ENCODE measurements around the gene CHI3L1. TPM values are rescaled to one million over a fixed set of nuclear protein-coding genes. Genes with fewer than 3 reads are reported as not detected.

The CHI3L1 gene
- total RNA-seq, 1 experiment from 2014 or later, result not detected

DNA sequence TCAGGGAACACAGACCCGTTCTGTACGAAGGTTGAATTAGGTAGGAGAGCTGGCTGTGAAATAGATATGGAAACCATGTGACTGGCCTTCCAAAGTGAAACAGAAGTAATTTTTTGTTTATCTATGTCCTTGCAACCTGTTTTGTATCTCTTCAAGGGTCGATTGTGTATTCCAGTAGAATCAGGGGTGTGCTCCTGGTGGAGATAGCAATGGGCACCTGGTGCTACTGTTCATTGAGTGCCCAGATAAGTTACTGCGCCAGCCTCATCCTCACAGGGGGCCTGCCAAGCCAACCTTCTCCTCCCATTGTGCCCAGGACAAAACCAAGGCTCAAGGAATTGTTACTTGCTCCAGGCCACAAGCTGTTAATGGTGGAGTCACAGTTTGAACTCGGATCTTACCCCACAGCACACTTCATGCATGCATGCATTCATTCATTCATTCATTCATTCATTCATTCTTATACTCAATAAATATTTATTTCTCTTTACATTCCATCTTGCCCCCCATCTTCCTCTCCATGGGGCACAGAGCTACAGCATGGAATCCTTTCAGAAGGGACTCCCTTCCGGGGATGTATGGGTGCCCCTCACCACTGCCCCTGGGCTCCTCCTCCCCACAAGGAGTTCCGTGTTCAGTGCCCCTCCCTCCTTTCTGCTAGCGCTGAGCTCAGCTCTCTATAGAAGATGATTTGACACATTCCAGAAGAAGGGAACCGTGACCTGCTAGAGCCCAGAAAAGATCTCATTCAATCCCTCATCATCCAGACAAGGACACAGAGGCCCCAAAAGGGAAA lies 34.9 kb downstream of the CHI3L1 start:
- DNase-seq (ENCODE audit: low read depth), result peak; percentile 48

DNA sequence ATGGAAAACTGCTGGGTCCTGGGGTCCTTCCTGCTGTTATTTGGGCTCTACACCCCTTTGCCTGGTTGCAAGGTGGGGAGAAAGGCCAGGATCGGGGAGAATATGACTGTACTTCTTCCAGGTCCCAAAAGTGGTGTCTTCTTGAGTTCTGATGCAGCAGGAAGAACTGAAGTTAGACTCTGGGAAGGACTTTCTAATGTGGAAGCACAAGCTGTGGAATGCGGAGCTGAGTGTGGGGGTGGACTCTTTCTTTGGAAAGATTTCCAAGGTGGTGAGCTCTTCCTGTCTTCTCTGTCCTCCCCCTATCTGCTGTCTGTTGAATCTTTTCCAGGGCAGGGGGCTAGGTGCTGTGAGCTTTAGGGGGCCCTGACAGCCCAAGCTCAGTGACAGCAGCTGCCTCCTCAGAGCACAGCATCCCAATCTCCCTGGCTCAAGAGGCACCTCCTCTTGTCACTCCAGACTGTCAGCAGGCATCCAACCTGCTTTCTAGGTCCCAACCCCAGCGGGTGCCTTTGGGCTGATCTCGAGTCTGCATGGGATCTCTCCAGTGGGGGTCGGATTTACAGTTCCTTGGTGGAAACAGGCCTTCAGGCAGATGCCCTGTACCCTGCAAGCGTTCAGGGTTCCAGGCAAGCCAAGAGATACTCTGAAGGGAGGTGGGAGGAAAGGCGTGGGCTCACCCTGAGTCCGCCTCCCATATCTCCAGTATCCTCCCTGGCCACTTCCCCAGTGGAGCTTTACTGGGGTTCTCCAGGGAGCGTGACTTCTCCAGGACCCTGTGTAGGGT lies 35.8 kb downstream of the CHI3L1 start:
- DNase-seq (ENCODE audit: low read depth), result no peak

DNA sequence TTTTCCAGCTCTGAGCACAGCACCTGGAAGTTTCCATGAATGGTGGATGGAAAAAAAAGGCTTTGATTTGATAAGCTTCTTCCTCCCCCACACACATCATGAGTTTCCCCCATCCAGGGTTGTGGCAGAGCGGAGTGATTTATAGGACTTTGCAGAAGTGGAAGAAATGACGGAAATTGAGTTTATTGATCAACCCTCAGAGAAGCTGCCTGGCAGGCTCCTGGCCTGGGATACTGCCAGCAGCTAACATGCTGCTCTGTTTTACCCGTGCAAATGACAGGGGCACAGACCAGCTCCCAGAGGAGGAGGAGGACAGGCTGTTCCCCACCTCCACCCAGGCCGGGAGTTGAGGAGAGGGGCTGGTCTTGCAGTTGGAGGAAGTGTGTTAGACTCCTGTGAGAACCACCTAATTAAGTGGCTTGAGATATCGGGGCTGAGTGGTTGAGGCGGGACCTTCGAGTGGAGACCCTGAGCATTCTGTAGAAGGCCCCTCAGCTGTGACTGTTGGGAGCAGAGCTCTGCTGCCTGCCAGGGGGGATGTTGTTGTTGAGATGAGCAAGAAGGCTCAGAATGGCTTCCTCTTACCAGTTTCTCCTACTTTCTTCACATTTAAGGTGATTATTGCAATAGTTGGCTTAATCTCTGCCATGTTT lies 37.2 kb downstream of the CHI3L1 start:
- DNase-seq (ENCODE audit: low read depth), result no peak

- no peak for DNase-seq (ENCODE audit: low read depth)
Observed at GRCh38 chr1:203148579-203148978, 37.9 kb downstream of the CHI3L1 start.

DNA sequence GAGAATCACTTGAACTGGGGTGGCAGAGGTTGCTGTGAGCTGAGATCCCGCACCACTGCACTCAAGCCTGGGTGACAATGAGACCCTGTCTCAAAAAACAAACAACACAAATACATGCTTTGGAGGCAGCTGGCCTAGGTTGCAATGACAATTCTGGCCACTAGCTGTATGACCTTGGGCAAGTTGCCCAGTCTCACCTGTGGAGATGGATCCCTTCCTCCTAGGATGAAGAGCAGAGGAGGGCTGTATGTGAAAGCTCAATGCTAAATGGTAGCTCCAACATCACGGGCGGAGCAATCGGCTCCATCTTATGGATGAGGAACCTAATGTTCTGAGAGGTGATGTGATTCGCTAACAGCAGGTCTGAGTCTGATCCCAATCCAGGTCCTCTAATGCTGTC lies 38.4 kb downstream of the CHI3L1 start:
- no peak for DNase-seq (ENCODE audit: low read depth)

- no peak for DNase-seq (ENCODE audit: low read depth)
Observed at GRCh38 chr1:203147376-203147775, 39.1 kb downstream of the CHI3L1 start.

- no peak for DNase-seq (ENCODE audit: low read depth)
Observed at GRCh38 chr1:203146537-203146936, 40.0 kb downstream of the CHI3L1 start.

DNA sequence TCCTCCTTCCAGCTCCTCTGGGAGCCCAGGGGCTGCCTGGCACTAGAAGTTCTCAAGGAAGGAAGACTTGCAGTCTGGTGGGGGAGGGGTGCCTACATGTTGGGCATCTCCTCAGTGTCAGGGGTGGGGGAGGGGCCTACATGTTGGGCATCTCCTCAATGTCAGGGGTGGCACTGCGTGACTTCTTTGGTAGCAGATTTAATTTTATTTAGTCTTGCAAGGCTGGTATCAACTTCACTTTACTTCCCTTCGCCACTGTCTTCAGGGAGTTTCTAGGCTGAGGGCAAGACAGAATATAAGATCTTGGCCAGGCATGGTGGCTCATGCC lies 40.5 kb downstream of the CHI3L1 start:
- no peak for DNase-seq (ENCODE audit: low read depth)

- no peak for DNase-seq (ENCODE audit: low read depth)
Observed at GRCh38 chr1:203145321-203146041, 41.0 kb downstream of the CHI3L1 start.

DNA sequence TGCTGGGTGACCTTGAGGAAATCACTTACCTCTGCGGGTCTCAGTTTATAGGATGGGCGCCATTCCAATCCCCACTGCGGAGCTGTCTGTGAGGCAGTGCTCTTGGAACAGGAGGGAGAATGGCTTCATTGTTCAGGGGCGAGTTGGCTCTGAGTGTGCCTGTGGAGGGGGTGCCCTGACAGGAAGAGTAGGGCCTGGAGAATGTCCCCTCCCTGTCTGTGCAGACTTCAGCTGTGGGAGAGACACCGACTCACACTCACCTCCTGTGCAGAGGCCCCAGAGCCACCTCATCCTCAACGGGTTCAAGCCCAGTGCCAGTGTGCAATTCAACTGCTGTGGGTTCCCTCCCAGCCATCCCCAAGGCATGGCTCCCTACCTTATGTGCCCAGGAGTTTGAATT lies 41.8 kb downstream of the CHI3L1 start:
- DNase-seq (ENCODE audit: low read depth), result peak; percentile 51

DNA sequence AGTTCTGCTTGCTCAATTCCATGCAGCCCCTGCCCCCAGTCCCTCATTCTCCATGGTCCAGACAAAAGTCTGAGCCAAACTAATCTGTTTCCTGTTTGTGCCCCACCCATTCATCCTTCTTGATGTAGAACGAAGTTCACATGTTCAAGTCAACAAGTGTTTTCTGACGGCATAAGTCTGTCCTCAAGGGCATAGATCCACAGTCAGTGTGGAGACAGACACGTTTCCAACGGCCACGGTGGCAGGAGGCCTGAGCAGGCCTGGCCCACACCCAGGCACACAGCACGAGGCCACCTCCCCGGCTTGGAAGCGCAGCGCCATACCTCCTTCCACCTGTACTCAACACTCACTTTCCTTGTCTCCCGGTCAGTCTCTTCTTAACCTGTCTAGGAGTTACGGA lies 42.9 kb downstream of the CHI3L1 start:
- no peak for DNase-seq (ENCODE audit: low read depth)

GRCh38 chr1:203142684-203143408 lies 43.7 kb downstream of the CHI3L1 start:
- DNase-seq (ENCODE audit: low read depth), result no peak

GRCh38 chr1:203142124-203142523 lies 44.4 kb downstream of the CHI3L1 start:
- DNase-seq (ENCODE audit: low read depth), result no peak

DNA sequence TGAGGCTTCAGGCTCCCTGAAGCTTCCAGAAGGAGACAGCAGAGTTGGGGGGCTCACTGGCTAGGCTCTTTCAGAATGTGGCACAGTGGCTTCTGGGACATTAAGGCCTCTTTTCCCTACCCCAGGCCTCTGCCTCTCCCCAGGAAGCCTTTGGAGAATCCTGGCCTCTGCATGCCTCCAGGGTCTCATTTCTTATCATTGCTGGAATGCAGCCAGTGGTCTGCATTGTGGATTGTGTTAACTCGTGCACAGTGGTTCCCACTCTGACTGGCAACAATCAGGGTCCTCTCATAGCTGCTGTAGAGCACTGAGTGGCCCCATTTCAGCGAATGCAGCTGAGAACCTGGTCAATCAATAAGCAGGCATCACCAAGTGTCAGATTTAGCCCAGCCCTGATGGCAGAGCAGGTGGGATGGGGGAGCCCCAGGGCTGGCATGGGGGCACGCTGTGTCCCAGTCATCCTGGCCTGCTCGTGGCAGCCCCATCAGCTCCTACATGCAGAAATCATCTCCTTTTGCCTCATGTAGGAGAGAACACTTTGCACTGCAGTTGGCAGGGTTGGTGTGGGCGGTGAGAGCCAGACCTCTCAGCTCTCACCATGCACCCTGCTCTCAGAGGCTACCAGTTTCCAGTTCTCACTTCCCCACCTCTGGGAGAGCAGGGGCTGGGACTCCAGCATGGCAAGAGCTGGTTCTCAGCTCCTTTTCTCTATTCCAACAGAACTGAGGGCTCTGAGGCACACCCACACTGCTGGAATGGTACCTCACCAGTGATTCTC lies 45.6 kb downstream of the CHI3L1 start:
- DNase-seq (ENCODE audit: low read depth), result no peak

- no peak for DNase-seq (ENCODE audit: low read depth)
Observed at GRCh38 chr1:203139976-203140475, 46.5 kb downstream of the CHI3L1 start.

GRCh38 chr1:203138066-203138465 lies 48.4 kb downstream of the CHI3L1 start:
- no peak for DNase-seq (ENCODE audit: low read depth)

GRCh38 chr1:203137324-203137723 lies 49.2 kb downstream of the CHI3L1 start:
- no peak for DNase-seq (ENCODE audit: low read depth)

DNA sequence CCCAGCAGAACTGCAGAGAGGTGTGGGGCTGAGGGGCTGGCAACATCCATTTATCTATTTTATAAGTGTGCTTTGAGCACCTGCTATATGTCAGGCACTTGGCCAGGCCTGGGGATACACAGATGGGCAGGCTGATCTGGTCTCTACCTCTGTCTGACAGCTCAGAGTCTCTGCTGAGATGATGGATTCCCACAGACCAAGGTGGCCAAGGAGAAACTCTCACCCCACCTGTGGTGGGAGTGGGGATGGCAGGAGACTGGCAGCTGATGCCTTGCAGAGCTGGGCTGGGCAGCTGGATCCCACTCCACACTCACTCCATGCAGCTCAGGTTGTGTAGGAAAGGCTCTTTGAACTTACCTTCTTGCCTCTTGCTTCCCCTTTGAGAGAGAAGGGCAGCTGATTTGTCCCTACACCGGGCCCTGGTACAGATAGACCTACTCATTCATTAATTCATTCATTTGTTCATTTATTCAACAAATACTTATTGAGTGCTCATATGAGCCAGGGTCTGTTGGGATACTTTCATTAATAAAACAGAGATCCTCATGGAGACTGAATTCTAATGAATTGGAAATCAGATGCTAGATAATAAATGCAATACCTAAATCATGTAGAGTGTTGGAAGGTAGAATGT lies 50.0 kb downstream of the CHI3L1 start:
- DNase-seq (ENCODE audit: low read depth), result no peak

- peak; percentile 69 for DNase-seq (ENCODE audit: low read depth)
Observed at GRCh38 chr1:203135636-203136305, 50.7 kb downstream of the CHI3L1 start.

Data from Daoy (cell line).